GM21737 (cell line): ENCODE measurements around the gene FBLN2.

Source experiments
- ATAC-seq: cut with Tn5 transposase; IDR thresholded peaks from one replicate; pipeline ENCODE4 v1.9.1; 2021; ENCODE audit warnings: mild to moderate bottlenecking, moderate library complexity; ENCODE audit not compliant: unreplicated experiment

The FBLN2 gene

DNA sequence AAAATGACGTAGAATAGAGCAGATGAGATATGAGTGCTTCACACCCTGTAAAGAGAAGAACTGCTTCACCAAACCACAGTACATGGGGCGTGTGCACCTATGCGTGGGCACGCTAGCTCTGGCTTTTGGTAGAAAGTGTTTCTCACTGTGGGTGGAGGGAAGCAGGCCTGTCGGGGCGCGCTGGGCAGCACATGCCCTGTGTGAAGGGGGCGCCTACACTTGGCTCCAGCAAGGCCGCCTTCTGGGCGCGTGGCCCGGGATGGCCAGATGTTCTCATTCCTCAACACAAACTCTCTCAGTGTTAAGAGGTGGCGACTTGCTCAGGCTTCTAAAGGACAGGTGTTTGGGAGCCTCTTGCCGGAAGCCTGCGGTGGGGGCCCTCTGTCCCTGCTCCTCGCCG, 90.0 kb downstream of the FBLN2 start:
- no peak for ATAC-seq

DNA sequence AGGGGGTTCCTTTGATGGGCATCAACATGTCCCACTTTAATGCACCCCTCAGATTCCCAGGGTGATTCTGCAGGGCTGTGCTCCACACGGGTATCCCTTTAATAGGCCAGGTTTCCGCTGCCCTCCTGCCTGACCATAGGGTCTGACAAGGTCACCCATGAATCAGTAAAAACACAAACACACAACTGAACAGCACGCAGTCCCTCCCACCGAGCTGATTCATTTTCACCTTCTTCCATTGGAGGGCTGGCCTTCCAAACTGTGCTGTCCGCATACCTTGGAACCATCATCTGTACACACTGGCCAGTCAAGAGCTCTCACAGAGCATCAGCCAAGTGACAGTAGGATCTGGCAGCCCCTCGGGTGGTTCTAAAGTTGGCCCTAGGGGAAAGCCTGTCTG, 93.7 kb downstream of the FBLN2 start:
- no peak for ATAC-seq

GRCh38 chr3:13644341-13645117, 95.6 kb downstream of the FBLN2 start:
- no peak for ATAC-seq

GRCh38 chr3:13645801-13646637, 97.1 kb downstream of the FBLN2 start:
- ATAC-seq: no peak

- no peak for ATAC-seq
These were observed 98.6 kb downstream of the FBLN2 start for GRCh38 chr3:13647298-13648059.

GRCh38 chr3:13648060-13649001, 99.4 kb downstream of the FBLN2 start:
- ATAC-seq: no peak

GRCh38 chr3:13650210-13651056, 101.5 kb downstream of the FBLN2 start:
- peak; percentile 52 for ATAC-seq

DNA sequence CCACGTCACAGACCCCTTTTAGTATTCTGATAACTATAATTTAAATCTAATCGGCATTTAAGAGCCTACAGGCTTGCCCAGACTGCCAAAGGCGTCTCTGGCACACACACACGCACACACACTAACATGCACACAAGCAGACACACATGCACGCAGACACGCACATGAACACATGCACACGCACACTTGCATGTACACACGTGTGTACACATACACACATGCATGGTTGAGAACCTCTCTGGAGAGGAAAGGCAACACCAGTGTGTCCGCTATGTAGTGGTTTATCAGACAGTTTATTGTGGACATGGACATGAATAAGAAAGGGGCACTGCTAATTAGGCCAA, 102.1 kb downstream of the FBLN2 start:
- no peak for ATAC-seq

DNA sequence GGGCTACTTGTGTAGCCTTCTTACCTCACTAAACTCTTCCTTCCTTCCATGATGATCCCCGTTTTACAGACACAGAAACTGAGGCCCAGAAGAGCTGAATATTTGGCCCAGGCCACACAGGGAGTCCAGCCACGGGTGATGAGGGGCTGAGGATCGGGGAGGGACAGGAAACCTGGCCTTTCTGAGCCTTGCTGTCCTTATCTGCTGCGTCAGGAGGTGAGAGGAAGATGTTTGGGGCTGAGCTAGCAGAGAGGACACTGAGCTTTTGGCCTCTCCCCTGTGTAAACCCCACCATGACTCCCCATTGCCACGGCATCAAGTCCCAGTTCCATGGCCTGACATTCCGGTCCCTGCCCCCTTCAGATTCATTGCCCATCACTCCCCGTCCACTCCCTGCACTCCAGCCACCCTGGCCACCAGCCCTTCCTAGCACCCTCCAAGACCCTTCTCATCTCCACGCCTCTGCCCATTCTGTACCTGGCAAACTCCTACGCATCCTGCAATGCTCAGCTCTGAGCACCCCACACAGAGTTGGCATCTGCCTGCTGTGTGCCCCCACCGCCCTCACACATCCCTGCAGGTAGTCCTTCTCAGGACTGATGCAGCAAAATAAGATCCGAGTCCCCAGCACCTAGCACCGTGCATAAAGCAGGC, 103.0 kb downstream of the FBLN2 start:
- ATAC-seq: no peak

- ATAC-seq: no peak
These were observed 103.8 kb downstream of the FBLN2 start for GRCh38 chr3:13652728-13653127.

GRCh38 chr3:13653631-13654279, 104.8 kb downstream of the FBLN2 start:
- no peak for ATAC-seq

DNA sequence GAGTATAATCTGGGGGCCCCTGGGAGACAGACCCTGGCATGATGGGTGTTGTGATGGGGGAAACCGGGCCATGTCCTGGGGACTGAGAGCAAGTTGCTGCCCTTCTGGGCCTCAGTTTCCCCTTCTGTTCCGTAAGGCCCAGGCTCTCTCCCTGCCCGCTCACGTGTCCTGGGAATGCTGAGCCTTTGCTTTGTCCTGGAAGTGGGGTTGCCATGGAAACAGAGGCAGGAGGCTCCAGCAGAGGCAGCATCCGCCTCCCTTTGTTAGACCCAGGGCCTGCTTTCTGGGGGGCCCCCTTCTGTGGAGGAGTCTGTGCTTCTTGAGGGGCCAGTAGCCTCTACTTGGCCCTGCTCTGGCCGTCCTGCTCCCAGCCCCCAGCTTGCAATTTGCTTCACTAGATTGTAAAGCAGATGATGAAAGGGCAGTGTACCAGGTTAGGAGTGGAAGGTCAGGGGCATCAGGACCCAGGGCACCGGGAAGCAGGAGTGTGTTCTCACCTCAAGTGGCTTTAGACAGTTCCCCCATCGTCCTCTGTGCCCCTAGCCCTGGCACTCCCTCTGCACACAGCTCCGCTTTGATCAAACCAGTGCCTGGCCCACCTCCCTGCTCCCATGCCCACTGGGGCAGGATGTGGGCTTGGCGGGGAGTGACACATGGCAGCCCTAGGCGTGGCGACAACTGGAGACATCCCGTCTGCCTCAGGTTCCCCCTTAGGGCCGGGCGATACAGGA, 105.6 kb downstream of the FBLN2 start:
- ATAC-seq: no peak

DNA sequence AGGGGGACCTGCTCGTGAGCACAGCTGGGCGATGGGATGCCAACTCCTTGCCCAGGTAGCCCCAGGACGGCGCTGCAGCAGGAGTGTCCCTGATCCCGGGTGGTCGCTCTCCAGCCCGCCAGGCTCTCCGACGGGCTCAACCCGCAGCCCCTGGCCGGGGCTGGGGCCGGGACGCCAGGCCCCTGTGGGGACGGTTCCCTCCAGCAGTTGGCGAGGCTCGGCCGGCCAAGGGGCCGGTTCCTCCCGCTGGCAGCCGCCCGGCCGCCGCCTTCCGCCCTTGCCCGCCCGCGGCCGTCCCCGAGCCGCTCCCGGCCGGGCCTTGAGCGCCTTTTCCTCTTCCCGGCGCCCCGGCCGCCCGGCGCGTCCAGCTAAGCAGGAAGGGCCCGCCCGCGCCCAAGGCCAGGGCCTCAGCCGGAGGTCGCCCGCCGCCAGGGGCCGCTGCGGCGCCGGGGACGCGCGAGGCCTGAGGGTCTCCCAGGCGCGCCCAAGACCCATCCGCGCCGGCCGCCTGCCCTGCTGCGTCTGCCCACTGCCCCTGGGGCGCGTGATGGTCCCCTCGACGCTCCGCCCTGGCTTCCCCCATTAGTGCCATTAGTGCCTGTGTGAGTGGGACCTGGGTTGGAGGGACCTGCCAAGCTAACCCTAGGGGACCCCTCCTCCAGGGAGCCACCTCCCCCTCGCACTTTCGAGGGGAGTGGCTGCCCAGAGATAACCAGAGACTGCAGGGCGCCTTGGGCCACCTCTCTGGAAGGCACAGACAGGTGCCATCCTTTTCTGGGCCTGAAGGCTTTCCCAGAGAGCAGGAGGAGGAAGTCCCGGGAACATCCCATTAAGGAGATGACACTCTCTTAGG, 106.4 kb downstream of the FBLN2 start:
- no peak for ATAC-seq

DNA sequence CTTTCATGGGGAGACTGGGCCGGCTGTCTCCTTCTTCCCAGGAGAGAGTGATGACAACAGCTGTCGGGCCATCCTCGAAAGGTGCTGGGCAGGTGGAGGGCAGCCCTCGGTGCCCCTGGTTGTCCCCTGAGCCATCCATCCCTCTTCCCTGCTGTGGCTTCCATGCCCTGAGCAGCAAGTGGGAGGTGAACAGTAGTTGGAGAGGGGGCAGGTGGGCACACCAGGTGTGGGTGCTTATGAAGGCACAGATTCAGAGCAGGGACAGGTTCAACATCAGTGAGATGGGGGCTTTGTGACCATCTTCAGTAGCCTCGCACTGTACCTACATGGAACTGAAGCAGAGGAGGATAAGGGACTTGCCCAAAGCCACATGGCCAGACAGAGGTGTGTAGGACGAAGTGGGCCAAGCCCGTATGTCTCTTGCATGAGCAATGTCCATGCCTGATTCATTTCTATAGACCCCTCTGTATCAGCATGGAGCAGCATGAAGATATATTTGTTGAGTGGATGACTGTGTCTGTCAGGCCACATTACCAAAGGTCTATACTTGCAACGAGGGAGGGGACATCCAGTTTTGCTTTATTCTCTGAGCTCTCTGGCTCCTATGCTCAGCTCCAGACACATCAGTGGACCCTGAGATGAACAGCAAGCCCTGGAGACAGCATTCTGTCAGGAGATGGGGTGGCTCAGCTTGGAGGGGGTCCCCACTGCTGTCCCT, 107.8 kb downstream of the FBLN2 start:
- ATAC-seq: no peak

DNA sequence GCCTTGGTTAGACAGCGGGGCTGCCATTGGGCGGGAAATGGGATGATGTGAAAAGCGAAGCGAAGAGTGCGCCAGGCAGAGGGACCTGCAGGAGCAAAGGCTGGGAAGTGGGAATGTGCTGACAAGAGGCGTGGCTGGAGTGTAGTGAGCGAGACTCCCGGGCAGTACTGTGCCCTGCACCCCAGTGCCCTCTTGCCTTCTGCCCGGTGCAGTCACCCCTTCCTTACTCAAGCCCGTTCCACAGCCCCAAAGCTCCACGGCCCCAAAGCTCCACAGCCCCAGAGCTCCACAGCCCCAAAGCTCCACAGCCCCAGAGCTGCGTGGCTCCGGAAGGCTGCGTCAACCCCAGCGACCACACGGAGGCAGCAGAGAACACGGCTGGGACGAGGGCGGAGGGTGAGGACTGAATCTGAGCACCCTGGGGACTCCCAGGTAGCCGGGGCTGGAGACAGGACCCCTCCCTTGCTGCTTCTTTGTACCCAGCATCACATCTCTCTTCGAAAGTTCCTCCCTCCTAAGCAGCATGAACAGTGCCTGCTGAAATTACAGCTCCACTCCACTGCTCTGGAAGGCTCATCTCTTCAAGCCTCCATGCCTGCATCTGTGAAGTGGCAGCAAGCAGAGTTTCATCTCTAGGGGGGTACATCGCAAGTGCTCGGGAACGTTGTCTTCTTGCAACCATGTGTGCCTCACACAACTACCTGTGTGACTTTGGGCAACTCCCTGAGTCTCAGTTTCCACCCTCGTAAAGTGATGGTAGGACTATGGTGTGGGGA, 108.9 kb downstream of the FBLN2 start:
- peak; percentile 56 for ATAC-seq

DNA sequence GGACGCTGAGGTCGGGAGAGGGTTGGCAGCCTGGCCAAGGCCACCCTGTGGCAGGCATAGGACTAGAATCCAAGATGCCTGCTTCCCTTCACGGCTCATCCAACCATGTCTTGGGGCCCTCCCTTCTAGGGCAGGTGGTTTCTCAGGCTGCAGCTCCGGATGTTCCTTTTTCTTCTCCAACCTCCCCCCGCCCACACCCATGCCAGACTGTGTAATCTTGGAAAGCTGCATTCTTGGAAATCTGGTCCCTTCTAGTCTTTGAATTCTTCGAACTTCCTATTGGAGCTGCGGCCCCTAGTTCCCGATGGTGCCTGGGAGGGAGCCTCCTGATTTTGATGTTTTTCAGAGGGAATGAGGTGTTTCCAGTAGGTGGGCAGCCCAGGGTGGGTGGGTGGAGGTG, 109.8 kb downstream of the FBLN2 start:
- no peak for ATAC-seq
